Bronchial epithelial cell (primary cell): Measurements from ENCODE around the gene CORO2A. TPM values are rescaled to one million over a fixed set of nuclear protein-coding genes. Genes with fewer than 3 reads are reported as not detected.
A peak's percentile ranks its signal among the peaks of the same experiment; 100 is the strongest.

ENCODE experiments used
- DNase-seq: peaks from one replicate; pipeline ENCODE4 v3.0.0-alpha.2; 2010; ENCODE audit warnings: low read depth
- FAIRE-seq: peaks from 2 replicates; lab custom pipeline; 2011; peaks lifted over from hg19 to GRCh38; lab: Jason Lieb, UNC
- H3K27me3 ChIP-seq: 2 replicates; pipeline ENCODE4 v1.5.1; 2011; ENCODE audit warnings: low read length; ENCODE audit not compliant: control insufficient read depth, insufficient read depth
- H3K36me3 ChIP-seq: 2 replicates; pipeline ENCODE4 v1.5.1; 2011; ENCODE audit warnings: low read length; ENCODE audit not compliant: control insufficient read depth, insufficient read depth
- H3K4me3 ChIP-seq: 2 replicates; pipeline ENCODE4 v1.5.1; 2011; ENCODE audit warnings: mild to moderate bottlenecking, low read depth, low read length, control low read depth
- total RNA-seq: library from RNA; depleted of rRNA; stranded (reverse); fragments of >200 nt; gene quantifications from 2 replicates; pipeline ENCODE4 v1.2.1, GENCODE V29; 2014
- TF ChIP-seq, protein P1 (sequence below): IDR thresholded peaks from 2 replicates; pipeline ENCODE4 v1.5.1; 2011; ENCODE audit warnings: mild to moderate bottlenecking, moderate library complexity, low read length, control low read depth, inconsistent platforms; ENCODE audit not compliant: insufficient read depth, severe bottlenecking

Gene CORO2A
- total RNA-seq, 1 donor from 2014 or later, result 22.1 TPM

DNA sequence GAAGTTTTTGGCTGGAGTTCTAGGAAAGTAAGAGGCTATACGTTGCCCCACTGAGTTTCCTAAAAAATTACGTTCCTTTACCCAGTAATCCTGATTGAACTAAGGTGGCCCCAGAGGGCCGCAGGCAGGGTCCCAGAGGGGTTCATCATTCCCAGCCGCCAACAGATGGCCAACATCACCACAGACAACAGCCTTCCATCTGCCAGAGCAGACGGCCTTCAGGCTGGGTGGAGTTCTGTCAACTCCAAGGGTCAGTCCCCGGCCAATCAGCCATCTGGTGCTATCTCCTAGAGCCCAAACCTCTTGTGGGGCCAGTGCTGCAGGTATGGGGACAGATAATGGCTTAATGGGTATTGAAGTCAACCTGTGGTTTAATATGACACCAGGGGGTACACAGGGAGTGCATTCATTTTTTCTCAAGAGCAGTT lies 32.6 kb upstream of the CORO2A start:
- TF ChIP-seq, protein P1, sequence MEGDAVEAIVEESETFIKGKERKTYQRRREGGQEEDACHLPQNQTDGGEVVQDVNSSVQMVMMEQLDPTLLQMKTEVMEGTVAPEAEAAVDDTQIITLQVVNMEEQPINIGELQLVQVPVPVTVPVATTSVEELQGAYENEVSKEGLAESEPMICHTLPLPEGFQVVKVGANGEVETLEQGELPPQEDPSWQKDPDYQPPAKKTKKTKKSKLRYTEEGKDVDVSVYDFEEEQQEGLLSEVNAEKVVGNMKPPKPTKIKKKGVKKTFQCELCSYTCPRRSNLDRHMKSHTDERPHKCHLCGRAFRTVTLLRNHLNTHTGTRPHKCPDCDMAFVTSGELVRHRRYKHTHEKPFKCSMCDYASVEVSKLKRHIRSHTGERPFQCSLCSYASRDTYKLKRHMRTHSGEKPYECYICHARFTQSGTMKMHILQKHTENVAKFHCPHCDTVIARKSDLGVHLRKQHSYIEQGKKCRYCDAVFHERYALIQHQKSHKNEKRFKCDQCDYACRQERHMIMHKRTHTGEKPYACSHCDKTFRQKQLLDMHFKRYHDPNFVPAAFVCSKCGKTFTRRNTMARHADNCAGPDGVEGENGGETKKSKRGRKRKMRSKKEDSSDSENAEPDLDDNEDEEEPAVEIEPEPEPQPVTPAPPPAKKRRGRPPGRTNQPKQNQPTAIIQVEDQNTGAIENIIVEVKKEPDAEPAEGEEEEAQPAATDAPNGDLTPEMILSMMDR, result no peak
- FAIRE-seq, result no peak
- H3K27me3 ChIP-seq, result no peaks in the 10 kb centered on the region
- H3K4me3 ChIP-seq, result no peak overlapping the region
- peaks cover 38% of the 10 kb centered on the region for H3K36me3 ChIP-seq
- no peak for DNase-seq

DNA sequence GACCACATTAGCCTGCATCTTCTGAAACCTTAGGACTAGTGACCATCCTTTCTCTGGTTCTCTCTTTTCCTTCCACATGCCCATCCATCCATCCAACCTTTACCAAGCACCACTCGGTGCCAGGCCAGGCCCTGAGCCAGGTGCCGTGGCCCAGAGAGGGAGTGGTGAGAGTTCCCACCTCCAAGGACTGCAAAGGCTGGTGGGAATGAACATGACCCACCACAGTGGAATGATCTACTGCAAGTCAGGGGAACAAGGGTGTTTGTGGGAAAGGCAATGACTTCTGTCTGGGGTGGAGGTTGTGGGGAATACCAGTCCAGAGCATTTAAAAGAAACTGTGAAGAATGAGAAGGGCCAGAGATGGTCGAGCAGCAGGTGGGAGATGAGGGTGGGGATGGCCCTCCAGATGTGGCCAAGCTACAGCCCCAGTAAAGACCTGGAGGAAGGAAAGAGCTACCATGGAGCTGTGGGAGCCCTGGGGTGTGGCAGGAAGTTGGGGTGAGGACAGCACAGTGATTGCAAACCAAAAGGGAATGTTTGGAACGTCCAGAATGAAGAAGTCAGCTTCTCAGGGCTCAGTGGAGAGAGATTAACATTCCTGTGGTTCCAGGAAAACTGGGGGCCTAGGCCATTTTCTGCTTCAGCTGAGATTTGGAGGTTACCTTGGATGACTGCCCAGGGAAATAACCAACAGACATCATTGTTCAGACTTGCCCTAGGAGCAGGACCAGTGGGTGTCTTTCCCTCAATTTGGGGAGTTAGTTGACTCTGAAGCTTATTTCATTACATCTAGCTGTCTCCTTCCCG lies 30.7 kb upstream of the CORO2A start:
- Histone ChIP-seq H3K4me3 (no peak overlapping the region), H3K27me3 (no peaks in the 10 kb centered on the region), H3K36me3 (peaks cover 39% of the 10 kb centered on the region)
- DNase-seq (peak; percentile 100), FAIRE-seq (peak; percentile 96)
- TF ChIP-seq, protein P1, result no peak

- Histone ChIP-seq H3K27me3 (no peaks in the 10 kb centered on the region), H3K36me3 (peaks cover 48% of the 10 kb centered on the region), H3K4me3 (no peak overlapping the region)
- TF ChIP-seq, protein P1, result no peak
- no peak for DNase-seq
- FAIRE-seq, result no peak
Observed at GRCh38 chr9:98220911-98221310, 28.5 kb upstream of the CORO2A start.

- no peaks in the 10 kb centered on the region for H3K27me3 ChIP-seq
- TF ChIP-seq, protein P1, result no peak
- no peak overlapping the region for H3K4me3 ChIP-seq
- DNase-seq, result no peak
- peaks cover 44% of the 10 kb centered on the region for H3K36me3 ChIP-seq
- FAIRE-seq, result no peak
Observed at GRCh38 chr9:98219794-98220370, 27.4 kb upstream of the CORO2A start.

DNA sequence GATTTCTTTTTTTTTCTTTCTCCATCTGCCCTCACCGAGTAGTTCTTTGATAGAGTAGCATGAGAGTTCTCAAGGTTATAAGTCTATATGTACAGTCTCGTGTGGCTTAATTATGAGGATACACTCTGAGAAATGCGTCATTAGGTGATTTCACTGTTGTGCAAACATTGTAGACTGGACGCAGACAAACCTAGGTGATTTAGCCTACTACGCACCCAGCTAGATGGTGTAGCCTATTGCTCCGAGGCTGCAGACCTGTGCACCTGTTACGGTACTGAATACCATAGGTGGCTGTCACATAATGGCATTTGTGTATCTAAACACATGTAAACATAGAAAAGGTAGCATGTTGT lies 26.9 kb upstream of the CORO2A start:
- TF ChIP-seq, protein P1, result no peak
- Histone ChIP-seq H3K4me3 (no peak overlapping the region), H3K27me3 (no peaks in the 10 kb centered on the region), H3K36me3 (peaks cover 48% of the 10 kb centered on the region)
- DNase-seq, result peak; percentile 93
- FAIRE-seq, result no peak
